Prostate gland (tissue), 2 donors: Measurements from ENCODE around the gene ITIH2.

Source experiments
- CTCF ChIP-seq, 4 experiments: fragments of 200-600 bp in 2 of 4; fragments of 450-650 bp in 2 of 4; sonication (generic) in 2 of 4; IDR thresholded peaks; 1 replicate in 3 of 4; 2 replicates in 1 of 4; pipeline ENCODE4 v1.5.1; 2016 to 2019; ENCODE audit warnings: antibody characterized with exemption in 4 of 4, mild to moderate bottlenecking in 2 of 4, moderate library complexity in 2 of 4
- POLR2A ChIP-seq: fragments of 450-650 bp; IDR thresholded peaks from one replicate; pipeline ENCODE4 v1.6.1; 2016; ENCODE audit warnings: antibody characterized with exemption, mild to moderate bottlenecking
- POLR2AphosphoS5 ChIP-seq: sonication (generic); formaldehyde crosslinking; IDR thresholded peaks from one replicate; pipeline ENCODE4 v1.6.1; 2017; ENCODE audit warnings: antibody characterized with exemption

- TF ChIP-seq POLR2AphosphoS5 (no peak), CTCF (IDR thresholded peaks at IDR 0.05) (no peak), POLR2A (no peak)
Measured at GRCh38 chr10:7755103-7755502, 52.0 kb downstream of the ITIH2 start.
